DOHH2 (cell line): ENCODE results near the gene CREB5.

ENCODE experiments used
- EZH2phosphoT487 ChIP-seq: fragments of 200-600 bp; sonication (generic); IDR thresholded peaks from 2 replicates; pipeline ENCODE4 v1.6.1; 2017; ENCODE audit warnings: borderline replicate concordance, mild to moderate bottlenecking, antibody characterized with exemption, low read length, moderate library complexity, mixed read lengths
- TF ChIP-seq, protein P1 (sequence below): fragments of 200-600 bp; sonication (generic); IDR thresholded peaks from one replicate; pipeline ENCODE4 v1.5.1; 2014; ENCODE audit warnings: antibody characterized with exemption, mild to moderate bottlenecking, low read depth, low read length; ENCODE audit not compliant: poor library complexity, severe bottlenecking

GRCh38 chr7:28792858-28793257 lies 380.5 kb downstream of the CREB5 start:
- TF ChIP-seq, protein P1, sequence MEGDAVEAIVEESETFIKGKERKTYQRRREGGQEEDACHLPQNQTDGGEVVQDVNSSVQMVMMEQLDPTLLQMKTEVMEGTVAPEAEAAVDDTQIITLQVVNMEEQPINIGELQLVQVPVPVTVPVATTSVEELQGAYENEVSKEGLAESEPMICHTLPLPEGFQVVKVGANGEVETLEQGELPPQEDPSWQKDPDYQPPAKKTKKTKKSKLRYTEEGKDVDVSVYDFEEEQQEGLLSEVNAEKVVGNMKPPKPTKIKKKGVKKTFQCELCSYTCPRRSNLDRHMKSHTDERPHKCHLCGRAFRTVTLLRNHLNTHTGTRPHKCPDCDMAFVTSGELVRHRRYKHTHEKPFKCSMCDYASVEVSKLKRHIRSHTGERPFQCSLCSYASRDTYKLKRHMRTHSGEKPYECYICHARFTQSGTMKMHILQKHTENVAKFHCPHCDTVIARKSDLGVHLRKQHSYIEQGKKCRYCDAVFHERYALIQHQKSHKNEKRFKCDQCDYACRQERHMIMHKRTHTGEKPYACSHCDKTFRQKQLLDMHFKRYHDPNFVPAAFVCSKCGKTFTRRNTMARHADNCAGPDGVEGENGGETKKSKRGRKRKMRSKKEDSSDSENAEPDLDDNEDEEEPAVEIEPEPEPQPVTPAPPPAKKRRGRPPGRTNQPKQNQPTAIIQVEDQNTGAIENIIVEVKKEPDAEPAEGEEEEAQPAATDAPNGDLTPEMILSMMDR, result no peak
- TF ChIP-seq EZH2phosphoT487, result no peak
